K562 (cell line): ENCODE data around the gene COPB2. TPM values are rescaled to one million over a fixed set of nuclear protein-coding genes. Genes with fewer than 3 reads are reported as not detected.

Experiments
- ELF4 ChIP-seq: fragments of 450-650 bp; formaldehyde crosslinking; IDR thresholded peaks from 2 replicates; pipeline ENCODE4 v1.4.0; 2022; ENCODE audit warnings: missing genetic modification characterization
- ESRRB ChIP-seq: fragments of 250-450 bp; sonication (Bioruptor Pico); IDR thresholded peaks from 2 replicates; pipeline ENCODE4 v1.5.0; 2020; ENCODE audit warnings: mild to moderate bottlenecking, moderate library complexity, borderline replicate concordance
- EZH2 ChIP-seq: IDR thresholded peaks from 2 replicates; pipeline ENCODE4 v1.6.1; 2012; ENCODE audit warnings: low read depth, mild to moderate bottlenecking, inconsistent platforms, low read length, borderline replicate concordance
- FOXJ2 ChIP-seq: fragments of 200-800 bp; sonication (Bioruptor generic); IDR thresholded peaks from 2 replicates; pipeline ENCODE4 v1.6.1; 2016; ENCODE audit warnings: missing genetic modification characterization, missing compliant biosample characterization
- MEIS2 ChIP-seq: fragments of 450-650 bp; IDR thresholded peaks from 2 replicates; pipeline ENCODE4 v1.6.1; 2014; ENCODE audit warnings: mild to moderate bottlenecking; ENCODE audit not compliant: partially characterized antibody
- PHF8 ChIP-seq: fragments of 200-600 bp; sonication (generic); IDR thresholded peaks from 2 replicates; pipeline ENCODE4 v1.6.1; 2012; ENCODE audit warnings: mixed run types, mild to moderate bottlenecking, inconsistent platforms, low read length, moderate library complexity, borderline replicate concordance
- POLR2H ChIP-seq: IDR thresholded peaks from 2 replicates; pipeline ENCODE4 v1.6.1; 2016; ENCODE audit warnings: missing genetic modification characterization, low read depth, mild to moderate bottlenecking, control low read depth, missing compliant biosample characterization, moderate library complexity
- SMARCA4 ChIP-seq: fragments of 450-650 bp; IDR thresholded peaks from 2 replicates; pipeline ENCODE4 v1.6.1; 2016
- SRSF9 ChIP-seq: fragments of 200-400 bp; formaldehyde crosslinking; IDR thresholded peaks from 2 replicates; pipeline ENCODE4 v1.6.1; 2017; ENCODE audit warnings: low read depth, low read length, borderline replicate concordance
- THRAP3 ChIP-seq: fragments of 450-650 bp; IDR thresholded peaks from 2 replicates; pipeline ENCODE4 v1.6.1; 2016; ENCODE audit warnings: mild to moderate bottlenecking, inconsistent platforms, borderline replicate concordance
- ZNF507 ChIP-seq: conservative IDR thresholded peaks from 2 replicates; pipeline ENCODE4 v1.6.1; 2017; ENCODE audit warnings: missing genetic modification characterization, missing compliant biosample characterization
- polyA plus RNA-seq, 8 experiments: library from polyadenylated mRNA; depleted of rRNA in 4 of 8; stranded (reverse) in 5 of 8; unstranded in 3 of 8; fragments of >200 nt; fragmentation: Nextera tagmentation in 2 of 8; fragmentation: Illumina TruSeq in 1 of 8; extraction: Ambion mirVana in 2 of 8; extraction: Trizol in 1 of 8; gene quantifications; 2 replicates each; pipeline versions ENCODE4 v1.2.1 to v1.2.3, GENCODE V29; 2011 to 2014; ENCODE audit warnings: inconsistent platforms in 1 of 8, missing spikeins in 1 of 8
- total RNA-seq, 7 experiments: library from RNA; depleted of rRNA in 6 of 7; stranded (reverse); fragments of >200 nt in 6 of 7; fragmentation: Illumina TruSeq in 2 of 7; extraction: Trizol in 2 of 7; gene quantifications; 2 replicates each; pipeline versions ENCODE4 v1.2.1 to v1.2.3, GENCODE V29; 2011 to 2021; ENCODE audit warnings: low replicate concordance in 1 of 7
- TF ChIP-seq, protein P1 (sequence below): sonication (generic); formaldehyde crosslinking; IDR thresholded peaks from 2 replicates; pipeline ENCODE4 v1.8.0; 2022; ENCODE audit warnings: mild to moderate bottlenecking, low read depth, missing genetic modification reagents
- TF ChIP-seq, protein P2 (sequence below), 2 experiments: fragments of 450-650 bp; IDR thresholded peaks; 2 replicates each; pipeline ENCODE4 v1.6.1; 2016
- TF ChIP-seq, protein P3 (sequence below): fragments of 450-650 bp; IDR thresholded peaks from 2 replicates; pipeline ENCODE4 v1.6.1; 2017; ENCODE audit warnings: antibody characterized with exemption, mild to moderate bottlenecking
- TF ChIP-seq, protein P4 (sequence below): fragments of 250-450 bp; sonication (Bioruptor Pico); IDR thresholded peaks from 2 replicates; pipeline ENCODE4 v1.8.0; 2021; ENCODE audit warnings: borderline replicate concordance, mild to moderate bottlenecking, moderate library complexity; ENCODE audit not compliant: poor library complexity, severe bottlenecking

The COPB2 gene
- total and polyA plus RNA-seq, 9 of the 15 experiments (the other 6 are each of a cell fraction or from before 2014, with no cell fraction given) = 64.3 to 189 (median 130) TPM

DNA sequence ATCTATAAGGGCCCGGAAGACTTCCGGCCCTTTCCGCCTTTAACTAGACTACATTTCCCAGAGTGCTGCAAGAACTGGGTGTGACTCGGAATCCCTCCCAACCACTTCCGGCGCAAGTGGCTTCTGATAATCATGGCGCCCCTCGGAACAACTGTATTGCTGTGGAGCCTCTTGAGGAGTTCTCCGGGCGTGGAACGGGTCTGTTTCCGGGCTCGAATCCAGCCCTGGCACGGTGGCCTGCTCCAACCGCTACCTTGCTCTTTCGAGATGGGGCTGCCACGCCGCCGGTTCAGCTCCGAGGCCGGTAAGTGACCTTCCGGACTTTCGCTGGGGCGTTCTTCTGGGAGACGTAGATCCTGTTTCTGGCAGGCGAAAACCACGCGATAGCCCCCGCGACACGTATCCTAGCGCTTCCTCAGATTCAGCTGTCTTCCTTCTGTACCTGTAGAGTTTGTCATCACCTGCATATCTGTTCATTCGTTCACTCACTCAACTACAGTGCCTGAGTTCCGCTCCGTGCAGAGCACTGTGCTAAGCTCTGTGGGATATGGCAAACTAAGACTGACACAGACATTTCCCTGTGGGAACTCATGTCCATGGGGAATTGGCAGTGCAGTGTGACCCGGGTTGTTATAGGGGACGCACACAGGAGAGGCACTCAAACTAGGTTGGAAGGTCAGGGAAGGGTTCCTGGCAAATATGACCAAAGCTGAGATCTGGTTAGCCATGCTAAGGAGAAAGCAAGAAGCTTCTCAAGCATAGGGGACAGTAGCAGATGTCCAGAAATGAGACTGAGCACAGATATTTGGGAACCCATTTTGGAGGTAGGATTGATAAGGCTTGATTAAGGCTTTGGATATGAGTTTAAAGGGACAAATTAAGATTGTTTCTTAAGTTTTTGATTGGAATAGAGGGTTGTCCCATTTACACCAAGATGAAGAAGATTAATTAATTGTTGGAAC, 45.3 kb downstream of the COPB2 start, which contains the start of gene MRPS22 (continued):
- TF ChIP-seq, protein P1, sequence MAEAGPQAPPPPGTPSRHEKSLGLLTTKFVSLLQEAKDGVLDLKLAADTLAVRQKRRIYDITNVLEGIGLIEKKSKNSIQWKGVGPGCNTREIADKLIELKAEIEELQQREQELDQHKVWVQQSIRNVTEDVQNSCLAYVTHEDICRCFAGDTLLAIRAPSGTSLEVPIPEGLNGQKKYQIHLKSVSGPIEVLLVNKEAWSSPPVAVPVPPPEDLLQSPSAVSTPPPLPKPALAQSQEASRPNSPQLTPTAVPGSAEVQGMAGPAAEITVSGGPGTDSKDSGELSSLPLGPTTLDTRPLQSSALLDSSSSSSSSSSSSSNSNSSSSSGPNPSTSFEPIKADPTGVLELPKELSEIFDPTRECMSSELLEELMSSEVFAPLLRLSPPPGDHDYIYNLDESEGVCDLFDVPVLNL (CRISPR knock-in tag) = peak; percentile 73; the same call in 1 of the 2 replicates
- TF ChIP-seq FOXJ2 (tag) (0 out of 2 replicates have a peak, but pooled peaks have one; percentile 27), EZH2 (no peak), ELF4 (CRISPR knock-in tag) (no peak), SMARCA4 (no peak), SRSF9 (no peak), THRAP3 (no peak), MEIS2 (no peak), ZNF507 (tag) (no peak), POLR2H (tag) (0 out of 2 replicates have a peak, but pooled peaks have one; percentile 10), PHF8 (peak; percentile 89; the same call in 1 of the 2 replicates), ESRRB (CRISPR knock-in tag) (no peak)
- TF ChIP-seq, protein P2, sequence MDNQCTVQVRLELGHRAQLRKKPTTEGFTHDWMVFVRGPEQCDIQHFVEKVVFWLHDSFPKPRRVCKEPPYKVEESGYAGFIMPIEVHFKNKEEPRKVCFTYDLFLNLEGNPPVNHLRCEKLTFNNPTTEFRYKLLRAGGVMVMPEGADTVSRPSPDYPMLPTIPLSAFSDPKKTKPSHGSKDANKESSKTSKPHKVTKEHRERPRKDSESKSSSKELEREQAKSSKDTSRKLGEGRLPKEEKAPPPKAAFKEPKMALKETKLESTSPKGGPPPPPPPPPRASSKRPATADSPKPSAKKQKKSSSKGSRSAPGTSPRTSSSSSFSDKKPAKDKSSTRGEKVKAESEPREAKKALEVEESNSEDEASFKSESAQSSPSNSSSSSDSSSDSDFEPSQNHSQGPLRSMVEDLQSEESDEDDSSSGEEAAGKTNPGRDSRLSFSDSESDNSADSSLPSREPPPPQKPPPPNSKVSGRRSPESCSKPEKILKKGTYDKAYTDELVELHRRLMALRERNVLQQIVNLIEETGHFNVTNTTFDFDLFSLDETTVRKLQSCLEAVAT (IDR thresholded peaks at IDR 0.05) = no peak; a peak in 1 of 4 replicates
- TF ChIP-seq, protein P3, sequence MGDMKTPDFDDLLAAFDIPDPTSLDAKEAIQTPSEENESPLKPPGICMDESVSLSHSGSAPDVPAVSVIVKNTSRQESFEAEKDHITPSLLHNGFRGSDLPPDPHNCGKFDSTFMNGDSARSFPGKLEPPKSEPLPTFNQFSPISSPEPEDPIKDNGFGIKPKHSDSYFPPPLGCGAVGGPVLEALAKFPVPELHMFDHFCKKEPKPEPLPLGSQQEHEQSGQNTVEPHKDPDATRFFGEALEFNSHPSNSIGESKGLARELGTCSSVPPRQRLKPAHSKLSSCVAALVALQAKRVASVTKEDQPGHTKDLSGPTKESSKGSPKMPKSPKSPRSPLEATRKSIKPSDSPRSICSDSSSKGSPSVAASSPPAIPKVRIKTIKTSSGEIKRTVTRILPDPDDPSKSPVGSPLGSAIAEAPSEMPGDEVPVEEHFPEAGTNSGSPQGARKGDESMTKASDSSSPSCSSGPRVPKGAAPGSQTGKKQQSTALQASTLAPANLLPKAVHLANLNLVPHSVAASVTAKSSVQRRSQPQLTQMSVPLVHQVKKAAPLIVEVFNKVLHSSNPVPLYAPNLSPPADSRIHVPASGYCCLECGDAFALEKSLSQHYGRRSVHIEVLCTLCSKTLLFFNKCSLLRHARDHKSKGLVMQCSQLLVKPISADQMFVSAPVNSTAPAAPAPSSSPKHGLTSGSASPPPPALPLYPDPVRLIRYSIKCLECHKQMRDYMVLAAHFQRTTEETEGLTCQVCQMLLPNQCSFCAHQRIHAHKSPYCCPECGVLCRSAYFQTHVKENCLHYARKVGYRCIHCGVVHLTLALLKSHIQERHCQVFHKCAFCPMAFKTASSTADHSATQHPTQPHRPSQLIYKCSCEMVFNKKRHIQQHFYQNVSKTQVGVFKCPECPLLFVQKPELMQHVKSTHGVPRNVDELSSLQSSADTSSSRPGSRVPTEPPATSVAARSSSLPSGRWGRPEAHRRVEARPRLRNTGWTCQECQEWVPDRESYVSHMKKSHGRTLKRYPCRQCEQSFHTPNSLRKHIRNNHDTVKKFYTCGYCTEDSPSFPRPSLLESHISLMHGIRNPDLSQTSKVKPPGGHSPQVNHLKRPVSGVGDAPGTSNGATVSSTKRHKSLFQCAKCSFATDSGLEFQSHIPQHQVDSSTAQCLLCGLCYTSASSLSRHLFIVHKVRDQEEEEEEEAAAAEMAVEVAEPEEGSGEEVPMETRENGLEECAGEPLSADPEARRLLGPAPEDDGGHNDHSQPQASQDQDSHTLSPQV = no peak
- TF ChIP-seq, protein P4, sequence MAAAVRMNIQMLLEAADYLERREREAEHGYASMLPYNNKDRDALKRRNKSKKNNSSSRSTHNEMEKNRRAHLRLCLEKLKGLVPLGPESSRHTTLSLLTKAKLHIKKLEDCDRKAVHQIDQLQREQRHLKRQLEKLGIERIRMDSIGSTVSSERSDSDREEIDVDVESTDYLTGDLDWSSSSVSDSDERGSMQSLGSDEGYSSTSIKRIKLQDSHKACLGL (CRISPR knock-in tag) = no peak
